H9 (cell line): ENCODE results near the gene ANKUB1. TPM values are rescaled to one million over a fixed set of nuclear protein-coding genes. Genes with fewer than 3 reads are reported as not detected.

Source experiments
- DNase-seq: peaks from one replicate; pipeline ENCODE4 v3.0.0-alpha.2; 2017
- H2AFZ ChIP-seq: one replicate; pipeline ENCODE4 v1.6.1; 2013; ENCODE audit warnings: mild to moderate bottlenecking, low read length, control low read depth, moderate library complexity
- H2AK5ac ChIP-seq: 2 replicates; pipeline ENCODE4 v1.6.1; 2013; ENCODE audit warnings: low read length, control low read depth, mixed read lengths; ENCODE audit not compliant: insufficient read length
- H2BK120ac ChIP-seq: one replicate; pipeline ENCODE4 v1.6.1; 2013; ENCODE audit warnings: low read depth, mild to moderate bottlenecking, low read length, control low read depth, inconsistent platforms; ENCODE audit not compliant: poor library complexity, severe bottlenecking
- H2BK12ac ChIP-seq: 2 replicates; pipeline ENCODE4 v1.6.1; 2013; ENCODE audit warnings: low read length, control low read depth, mixed read lengths, low read depth; ENCODE audit not compliant: insufficient read length
- H2BK15ac ChIP-seq: 2 replicates; pipeline ENCODE4 v1.6.1; 2013; ENCODE audit warnings: low read depth, low read length, control low read depth
- H2BK20ac ChIP-seq: one replicate; pipeline ENCODE4 v1.6.1; 2013; ENCODE audit warnings: low read depth, mild to moderate bottlenecking, low read length, control low read depth, inconsistent platforms; ENCODE audit not compliant: poor library complexity, severe bottlenecking
- H2BK5ac ChIP-seq: 2 replicates; pipeline ENCODE4 v1.6.1; 2013; ENCODE audit warnings: low read length, control low read depth, mixed read lengths; ENCODE audit not compliant: insufficient read length
- H3K14ac ChIP-seq: 2 replicates; pipeline ENCODE4 v1.6.1; 2013; ENCODE audit warnings: low read length, control low read depth; ENCODE audit not compliant: insufficient read depth
- H3K18ac ChIP-seq: 2 replicates; pipeline ENCODE4 v1.6.1; 2013; ENCODE audit warnings: low read depth, mild to moderate bottlenecking, mixed read lengths, low read length, control low read depth; ENCODE audit not compliant: insufficient read length
- H3K23ac ChIP-seq: 2 replicates; pipeline ENCODE4 v1.6.1; 2013; ENCODE audit warnings: low read length, control low read depth, mixed read lengths, low read depth; ENCODE audit not compliant: insufficient read length
- H3K23me2 ChIP-seq: 2 replicates; pipeline ENCODE4 v1.6.1; 2013; ENCODE audit warnings: low read depth, mild to moderate bottlenecking, mixed read lengths, low read length, control low read depth; ENCODE audit not compliant: insufficient read length, poor library complexity, severe bottlenecking
- H3K27ac ChIP-seq: 2 replicates; pipeline ENCODE4 v1.5.1; 2013; ENCODE audit warnings: low read length, control low read depth, mixed read lengths, low read depth; ENCODE audit not compliant: insufficient read length
- H3K27me3 ChIP-seq: 2 replicates; pipeline ENCODE4 v1.6.1; 2013; ENCODE audit warnings: low read length, control low read depth, inconsistent platforms; ENCODE audit not compliant: insufficient read depth
- H3K4ac ChIP-seq: 2 replicates; pipeline ENCODE4 v1.6.1; 2013; ENCODE audit warnings: low read depth, mild to moderate bottlenecking, control low read depth, inconsistent platforms, low read length, moderate library complexity
- H3K4me1 ChIP-seq: 2 replicates; pipeline ENCODE4 v1.6.1; 2013; ENCODE audit warnings: low read length, control low read depth, inconsistent platforms; ENCODE audit not compliant: insufficient read depth
- H3K4me2 ChIP-seq: 2 replicates; pipeline ENCODE4 v1.6.1; 2013; ENCODE audit warnings: low read length, control low read depth, mixed read lengths; ENCODE audit not compliant: insufficient read length, insufficient read depth
- H3K56ac ChIP-seq: 2 replicates; pipeline ENCODE4 v1.6.1; 2013; ENCODE audit warnings: low read depth, mild to moderate bottlenecking, mixed read lengths, low read length, control low read depth; ENCODE audit not compliant: insufficient read length
- H3K79me1 ChIP-seq: 2 replicates; pipeline ENCODE4 v1.6.1; 2013; ENCODE audit warnings: low read depth, mild to moderate bottlenecking, moderate library complexity, low read length, control low read depth, inconsistent platforms; ENCODE audit not compliant: insufficient read depth, poor library complexity, severe bottlenecking
- H3K79me2 ChIP-seq: 2 replicates; pipeline ENCODE4 v1.6.1; 2013; ENCODE audit warnings: low read length, control low read depth, inconsistent platforms; ENCODE audit not compliant: insufficient read depth
- H3K9ac ChIP-seq: 2 replicates; pipeline ENCODE4 v1.6.1; 2013; ENCODE audit warnings: low read length, control low read depth, mixed read lengths; ENCODE audit not compliant: insufficient read length; ENCODE audit errors: extremely low read depth
- H3K9me3 ChIP-seq: one replicate; pipeline ENCODE4 v1.6.1; 2013; ENCODE audit warnings: low read depth, low read length, inconsistent platforms; ENCODE audit not compliant: control insufficient read depth
- H3T11ph ChIP-seq: one replicate; pipeline ENCODE4 v1.6.1; 2013; ENCODE audit warnings: mild to moderate bottlenecking, low read length, control low read depth, inconsistent platforms
- H4K20me1 ChIP-seq: one replicate; pipeline ENCODE4 v1.6.1; 2013; ENCODE audit not compliant: control insufficient read depth, insufficient read length, insufficient read depth
- H4K5ac ChIP-seq: 2 replicates; pipeline ENCODE4 v1.6.1; 2013; ENCODE audit warnings: low read depth, mild to moderate bottlenecking, mixed read lengths, low read length, control low read depth; ENCODE audit not compliant: insufficient read length
- H4K8ac ChIP-seq: replicated peaks from 2 replicates; pipeline ENCODE4 v1.6.1; 2013; ENCODE audit warnings: low read length, control low read depth, mixed read lengths, low read depth; ENCODE audit not compliant: insufficient read length
- H4K91ac ChIP-seq: 2 replicates; pipeline ENCODE4 v1.6.1; 2013; ENCODE audit warnings: low read depth, mild to moderate bottlenecking, moderate library complexity, mixed read lengths, low read length, control low read depth; ENCODE audit not compliant: insufficient read length
- H3K27ac Mint-ChIP-seq, 3 experiments: 2 replicates in 2 of 3; 3 replicates in 1 of 3; pipeline ENCODE4 v1.8.0; 2020 to 2021; ENCODE audit warnings: mixed read lengths in 3 of 3, mild to moderate bottlenecking in 1 of 3, moderate library complexity in 1 of 3
- H3K27me3 Mint-ChIP-seq: 2 replicates; pipeline ENCODE4 v1.8.0; 2021; ENCODE audit warnings: low read depth, mild to moderate bottlenecking, moderate library complexity, mixed read lengths
- H3K36me3 Mint-ChIP-seq, 3 experiments: 2 replicates in 2 of 3; 3 replicates in 1 of 3; pipeline ENCODE4 v1.8.0; 2020 to 2021; ENCODE audit warnings: low read depth in 3 of 3, mixed read lengths in 3 of 3; ENCODE audit not compliant: insufficient read depth in 1 of 3
- H3K4me1 Mint-ChIP-seq, 2 experiments: 2 replicates each; pipeline ENCODE4 v1.8.0; 2020; ENCODE audit warnings: mixed read lengths in 2 of 2
- H3K4me3 Mint-ChIP-seq, 2 experiments: 2 replicates in 1 of 2; 3 replicates in 1 of 2; pipeline ENCODE4 v1.8.0; 2020 to 2021; ENCODE audit warnings: mild to moderate bottlenecking in 2 of 2, mixed read lengths in 2 of 2, moderate library complexity in 1 of 2
- H3K9me3 Mint-ChIP-seq, 2 experiments: 2 replicates in 1 of 2; 3 replicates in 1 of 2; pipeline ENCODE4 v1.8.0; 2020; ENCODE audit warnings: mild to moderate bottlenecking in 2 of 2, mixed read lengths in 2 of 2, moderate library complexity in 1 of 2
- CTCF ChIP-seq: fragments of 200-600 bp; sonication (generic); conservative IDR thresholded peaks from 3 replicates; pipeline ENCODE4 v1.8.0; 2021; ENCODE audit warnings: antibody characterized with exemption, mild to moderate bottlenecking
- WGBS: extraction: QIAGEN DNeasy Blood & Tissue Kit; methylation state at CpG from one replicate; pipeline ENCODE4 v1.1.7; 2013; ENCODE audit warnings: missing lambda C conversion rate, low lambda C conversion rate, mixed read lengths; ENCODE audit not compliant: insufficient read length; ENCODE audit errors: extremely low coverage; 5-methylcytosine and 5-hydroxymethylcytosine counted together
- total RNA-seq: library from RNA; stranded (reverse); gene quantifications from 2 replicates; pipeline ENCODE4 v1.2.1, GENCODE V29; 2021

The ANKUB1 gene
- total RNA-seq, 1 experiment from 2014 or later = not detected

- Histone ChIP-seq H3K9ac (no peak overlapping the region), H2AK5ac (no peak overlapping the region), H3K4me2 (no peak overlapping the region), H2BK15ac (no peak overlapping the region), H3K79me2 (no peaks in the 10 kb centered on the region), H3K4ac (no peak overlapping the region), H3K27me3 (no peaks in the 10 kb centered on the region), H4K91ac (no peak overlapping the region), H3K23ac (no peak overlapping the region), H3K23me2 (no peaks in the 10 kb centered on the region), H3K14ac (no peak overlapping the region), H3K9me3 (no peaks in the 10 kb centered on the region), H4K8ac (no peak overlapping the region), H3K56ac (no peak overlapping the region), H2BK20ac (no peak overlapping the region), H3K4me1 (no peaks in the 10 kb centered on the region; the same call in 1 of the 2 replicates), H3K18ac (no peak overlapping the region), H3T11ph (no peak overlapping the region), H4K5ac (no peak overlapping the region), H3K27ac (no peak overlapping the region), H2AFZ (no peak overlapping the region), H4K20me1 (no peaks in the 10 kb centered on the region), H2BK12ac (no peak overlapping the region), H2BK5ac (no peak overlapping the region), H2BK120ac (no peak overlapping the region), H3K79me1 (no peaks in the 10 kb centered on the region)
- peaks cover 5 to 16% of the 10 kb centered on the region in 2 experiments for H3K4me1 Mint-ChIP-seq
- H3K27ac Mint-ChIP-seq = no peak overlapping the region
- no CpG with 5 or more reads among the region's 2 CpGs for WGBS
- no peak for DNase-seq
- TF ChIP-seq CTCF = peak; percentile 37; the same call in 2 of the 3 replicates
- no peaks in the 10 kb centered on the region for H3K27me3 Mint-ChIP-seq
- H3K4me3 Mint-ChIP-seq = no peak overlapping the region
- no peaks in the 10 kb centered on the region for H3K36me3 Mint-ChIP-seq
- H3K9me3 Mint-ChIP-seq = no peaks in the 10 kb centered on the region
Observed at GRCh38 chr3:149770246-149770645, 22.1 kb downstream of the ANKUB1 start.
